ENCODE data around the gene CES2.
A peak's percentile ranks its signal among the peaks of the same experiment; 100 is the strongest.

Gene CES2

GRCh38 chr16:66925322-66925840 lies 9.9 kb upstream of the CES2 start, which contains the start of gene RRAD:
TSS of gene RRAD (minus strand) at chr16:66925535. CDS start at chr16:66925179, 356 bp downstream.
- TF ChIP-seq, protein P1, sequence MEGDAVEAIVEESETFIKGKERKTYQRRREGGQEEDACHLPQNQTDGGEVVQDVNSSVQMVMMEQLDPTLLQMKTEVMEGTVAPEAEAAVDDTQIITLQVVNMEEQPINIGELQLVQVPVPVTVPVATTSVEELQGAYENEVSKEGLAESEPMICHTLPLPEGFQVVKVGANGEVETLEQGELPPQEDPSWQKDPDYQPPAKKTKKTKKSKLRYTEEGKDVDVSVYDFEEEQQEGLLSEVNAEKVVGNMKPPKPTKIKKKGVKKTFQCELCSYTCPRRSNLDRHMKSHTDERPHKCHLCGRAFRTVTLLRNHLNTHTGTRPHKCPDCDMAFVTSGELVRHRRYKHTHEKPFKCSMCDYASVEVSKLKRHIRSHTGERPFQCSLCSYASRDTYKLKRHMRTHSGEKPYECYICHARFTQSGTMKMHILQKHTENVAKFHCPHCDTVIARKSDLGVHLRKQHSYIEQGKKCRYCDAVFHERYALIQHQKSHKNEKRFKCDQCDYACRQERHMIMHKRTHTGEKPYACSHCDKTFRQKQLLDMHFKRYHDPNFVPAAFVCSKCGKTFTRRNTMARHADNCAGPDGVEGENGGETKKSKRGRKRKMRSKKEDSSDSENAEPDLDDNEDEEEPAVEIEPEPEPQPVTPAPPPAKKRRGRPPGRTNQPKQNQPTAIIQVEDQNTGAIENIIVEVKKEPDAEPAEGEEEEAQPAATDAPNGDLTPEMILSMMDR (IDR thresholded peaks at IDR 0.05; ENCODE audit: control extremely low read depth, extremely low read depth, low read depth, missing control alignments) = no peak
- ChIA-PET CTCF (interaction anchor here (1.0 to 6.0 kb wide), 5 partner anchors 13 to 95 kb away, joined by 3 to 115 read pairs (median 5); partner anchors contain the start of gene NAE1), POLR2A (interaction anchor here (0.6 kb wide), 1 partner anchor 34 kb away, joined by 3 read pairs; no protein-coding TSS in a partner anchor)
- no peak for DNase-seq (ENCODE audit: extremely low spot score)

GRCh38 chr16:66926171-66926947 lies 9.0 kb upstream of the CES2 start:
- CTCF ChIA-PET = interaction anchor here (1.0 to 6.0 kb wide), 11 partner anchors 8 to 318 kb away, joined by 3 to 115 read pairs (median 5); partner anchors contain the start of genes CDH16 and NAE1
- POLR2A ChIA-PET = interaction anchor here (0.6 to 0.7 kb wide), 2 partner anchors 35 to 450 kb away, joined by 3 read pairs; no protein-coding TSS in a partner anchor
- TF ChIP-seq, protein P1 (IDR thresholded peaks at IDR 0.05; ENCODE audit: control extremely low read depth, extremely low read depth, low read depth, missing control alignments) = no peak
- no peak for DNase-seq (ENCODE audit: extremely low spot score)

DNA sequence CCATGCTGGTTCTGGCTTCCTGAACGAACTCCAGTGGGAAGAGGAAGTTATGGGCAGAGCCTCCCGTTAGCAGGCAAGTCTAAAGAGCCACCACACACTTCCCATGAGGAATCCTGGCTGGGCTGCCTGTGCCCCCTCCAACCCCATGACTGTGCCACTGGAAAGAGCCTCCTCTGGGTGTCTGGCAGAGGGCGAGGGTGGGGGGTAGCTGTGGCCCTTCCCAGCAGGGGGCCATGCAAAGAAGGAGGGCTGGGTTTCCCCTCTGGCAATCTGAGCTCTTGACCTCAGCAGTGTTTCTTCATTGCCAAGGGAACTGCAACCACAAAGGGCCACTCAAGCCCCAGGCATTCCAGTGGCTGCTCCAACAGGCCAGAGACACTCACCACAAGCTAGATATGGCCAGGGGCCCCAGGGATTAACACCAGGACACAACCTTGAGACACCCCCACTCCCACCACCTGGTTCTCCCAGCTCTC lies 8.3 kb upstream of the CES2 start:
- peak; percentile 63 for DNase-seq (ENCODE audit: extremely low spot score)
- CTCF ChIA-PET = interaction anchor here (1.0 to 6.0 kb wide), 9 partner anchors 8 to 318 kb away, joined by 3 to 115 read pairs (median 6); partner anchors contain the start of genes CDH16, NAE1 and PDP2
- TF ChIP-seq, protein P1 (IDR thresholded peaks at IDR 0.05; ENCODE audit: control extremely low read depth, extremely low read depth, low read depth, missing control alignments) = no peak
- POLR2A ChIA-PET = no interaction called here

- TF ChIP-seq, protein P1 (IDR thresholded peaks at IDR 0.05; ENCODE audit: control extremely low read depth, extremely low read depth, low read depth, missing control alignments) = no peak
- CTCF ChIA-PET = interaction anchor here (0.7 to 6.0 kb wide), 18 partner anchors 10 to 319 kb away, joined by 3 to 115 read pairs (median 5); partner anchors contain the start of genes CDH16 and PDP2
- DNase-seq (ENCODE audit: extremely low spot score) = no peak
- POLR2A ChIA-PET = interaction anchor here (1.0 kb wide), 1 partner anchor 23 kb away, joined by 3 read pairs; no protein-coding TSS in a partner anchor
Measured at GRCh38 chr16:66927918-66928649, 7.2 kb upstream of the CES2 start.

GRCh38 chr16:66928702-66929388 lies 6.5 kb upstream of the CES2 start:
- TF ChIP-seq, protein P1 (IDR thresholded peaks at IDR 0.05; ENCODE audit: control extremely low read depth, extremely low read depth, low read depth, missing control alignments) = peak; percentile 43
- DNase-seq (ENCODE audit: extremely low spot score) = no peak
- CTCF ChIA-PET = interaction anchor here (0.7 to 6.0 kb wide), 17 partner anchors 10 to 320 kb away, joined by 3 to 115 read pairs (median 5); partner anchors contain the start of genes CDH16 and PDP2
- POLR2A ChIA-PET = interaction anchor here (1.0 kb wide), 1 partner anchor 23 kb away, joined by 3 read pairs; no protein-coding TSS in a partner anchor
